GM12892 (cell line): ENCODE measurements around the gene SLC27A5.
A peak's percentile ranks its signal among the peaks of the same experiment; 100 is the strongest.
"Not testable (repeated sequence)": the region's sequence is repeated elsewhere in the genome, so short reads cannot be mapped to it uniquely, and the experiment has no call there.

Experiments used
- DNase-seq: peaks from one replicate; pipeline ENCODE4 v3.0.0; 2011; ENCODE audit not compliant: insufficient read length
- FAIRE-seq: peaks from 2 replicates; lab custom pipeline; 2011; peaks lifted over from hg19 to GRCh38; lab: Jason Lieb, UNC
- POLR2A ChIP-seq: IDR thresholded peaks from 2 replicates; pipeline ENCODE4 v1.6.1; 2011; ENCODE audit warnings: low read depth, low read length, control low read depth
- POLR2AphosphoS5 ChIP-seq: IDR thresholded peaks from 2 replicates; pipeline ENCODE4 v1.6.1; 2011; ENCODE audit warnings: low read depth, low read length, control low read depth
- TAF1 ChIP-seq: IDR thresholded peaks from 2 replicates; pipeline ENCODE4 v1.6.1; 2011; ENCODE audit warnings: low read depth, mild to moderate bottlenecking, control low read depth, low read length, borderline replicate concordance

The SLC27A5 gene

DNA sequence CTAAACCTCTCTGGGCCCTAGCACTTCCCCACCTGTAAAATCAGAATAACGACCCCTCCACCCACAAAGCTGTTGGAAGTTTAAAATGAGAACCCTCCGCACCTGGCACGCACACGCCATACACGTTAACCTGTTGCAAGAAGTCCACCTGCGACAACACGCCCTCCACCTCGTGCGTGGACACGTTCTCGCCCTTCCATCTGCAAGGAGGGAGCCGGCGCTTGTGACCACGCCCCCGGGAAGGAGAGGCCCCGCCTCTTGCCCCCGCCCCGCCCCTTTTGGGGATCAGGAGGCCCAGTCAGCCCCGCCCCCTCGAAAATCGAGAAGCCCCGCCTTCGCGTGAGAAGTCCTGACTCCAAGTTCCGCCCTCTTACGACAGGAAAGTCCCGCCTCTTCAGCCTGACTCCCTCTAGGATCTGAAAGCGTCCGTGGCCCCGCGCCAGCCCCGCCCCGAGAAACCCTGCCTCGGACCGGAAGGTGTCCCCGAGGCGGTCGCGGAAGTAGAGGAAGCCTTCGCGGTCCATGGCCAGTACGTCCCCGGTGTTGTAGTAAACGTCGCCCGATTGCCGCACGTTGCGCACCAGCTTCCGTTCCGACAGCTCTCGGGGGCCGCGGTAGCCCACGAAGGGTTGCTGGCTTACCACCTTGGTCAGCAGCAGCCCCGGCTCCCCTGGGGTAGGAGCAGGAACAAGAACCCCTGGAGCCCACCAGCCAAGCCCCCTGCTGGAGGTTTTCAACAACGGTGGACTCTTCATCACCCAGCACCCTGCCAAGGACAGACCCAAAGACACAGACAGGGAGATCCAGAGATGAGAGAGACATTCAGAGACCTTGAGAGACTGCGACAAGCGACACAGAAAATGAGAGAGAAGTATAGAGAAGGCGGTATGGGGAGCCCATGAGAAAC, 12.5 kb downstream of the SLC27A5 start:
- DNase-seq (peak; percentile 96), FAIRE-seq (peak; percentile 97)
- TF ChIP-seq POLR2A (peak; percentile 71; the same call in 1 of the 2 replicates), TAF1 (peak; percentile 74; the same call in 1 of the 2 replicates), POLR2AphosphoS5 (peak; percentile 58)

DNA sequence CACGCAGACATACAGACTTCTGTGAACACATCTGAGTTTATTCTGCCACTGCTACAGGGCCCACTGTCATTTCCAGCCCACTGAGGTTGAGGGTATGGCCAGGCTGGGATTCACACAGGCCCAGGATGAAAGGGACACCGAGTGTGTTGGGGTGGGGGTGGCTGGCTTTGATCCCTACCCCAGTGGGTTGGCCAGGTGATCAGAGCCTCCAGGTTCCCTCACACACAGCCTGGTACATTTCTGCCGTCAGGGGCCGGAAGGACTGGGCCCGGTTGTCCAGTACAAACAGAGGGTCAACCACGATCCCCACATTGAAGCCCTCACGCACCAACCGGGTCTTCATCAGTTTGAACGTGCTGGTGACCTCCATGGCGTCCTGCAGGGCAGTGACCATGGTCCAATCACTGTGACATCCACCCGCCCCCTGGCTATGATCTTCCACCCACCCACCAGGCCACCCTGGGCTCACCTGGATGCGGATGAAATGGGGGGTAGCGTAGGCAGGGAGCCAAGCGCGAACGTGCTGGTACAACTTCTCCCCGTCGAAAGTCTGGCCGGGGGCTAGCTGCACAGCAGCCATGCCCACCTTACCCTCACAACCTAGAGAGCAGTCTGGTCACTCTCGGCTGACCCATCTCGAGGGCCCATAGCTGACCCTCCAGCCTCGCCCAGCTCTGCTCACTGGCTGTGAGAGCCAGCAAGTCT, 13.3 kb downstream of the SLC27A5 start:
- no peak for FAIRE-seq
- TF ChIP-seq TAF1 (no peak), POLR2A (no peak), POLR2AphosphoS5 (no peak)
- no peak for DNase-seq

DNA sequence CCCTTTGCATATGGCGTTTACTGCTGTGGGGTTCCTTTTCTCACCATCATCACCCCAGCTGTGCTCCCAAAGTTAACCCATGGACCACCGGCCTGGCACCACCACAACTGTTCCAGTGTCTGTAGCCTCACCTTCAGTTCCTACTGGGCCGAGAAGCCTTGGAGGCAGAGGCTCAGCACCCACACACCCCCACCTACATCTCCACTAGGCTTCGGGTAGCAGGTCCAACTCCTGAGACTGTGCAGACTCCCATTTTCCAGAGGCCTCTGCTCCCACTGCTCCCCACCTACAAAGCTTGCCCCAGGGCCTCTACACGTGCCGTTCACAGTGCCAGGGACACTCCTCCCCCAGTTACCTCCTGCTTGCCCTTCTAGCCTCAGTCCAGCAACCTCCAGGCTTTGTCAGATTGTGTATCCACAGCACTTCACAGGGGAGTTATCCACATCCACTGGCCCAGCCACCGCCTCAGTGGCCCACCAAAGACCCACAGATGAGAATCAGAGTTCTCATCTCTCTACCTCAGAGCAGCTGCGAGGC, 14.1 kb downstream of the SLC27A5 start:
- TF ChIP-seq POLR2AphosphoS5, result no peak
- no peak for TF ChIP-seq POLR2A
- no peak for TF ChIP-seq TAF1
- DNase-seq (no peak), FAIRE-seq (no peak)

DNA sequence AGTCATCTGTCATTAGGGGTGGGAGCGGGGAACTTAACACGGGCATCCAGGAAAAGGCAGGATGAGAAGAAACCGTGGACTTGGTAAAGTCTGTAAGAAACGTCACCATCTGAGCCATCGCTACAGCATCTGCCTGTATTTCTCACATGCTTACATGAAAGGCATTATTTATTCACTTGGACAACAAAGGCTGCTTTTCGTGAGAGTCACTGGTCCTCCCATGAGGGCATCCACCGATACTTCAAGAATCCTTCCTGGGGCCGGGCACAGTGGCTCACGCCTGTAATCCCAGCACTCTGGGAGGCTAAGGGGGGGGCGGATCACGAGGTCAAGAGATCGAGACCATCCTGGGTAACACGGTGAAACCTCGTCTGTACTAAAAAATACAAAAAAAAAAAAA, 19.5 kb downstream of the SLC27A5 start:
- TF ChIP-seq TAF1, result no peak
- TF ChIP-seq POLR2A, result no peak
- no peak for TF ChIP-seq POLR2AphosphoS5
- FAIRE-seq (no peak), DNase-seq (no peak)

DNA sequence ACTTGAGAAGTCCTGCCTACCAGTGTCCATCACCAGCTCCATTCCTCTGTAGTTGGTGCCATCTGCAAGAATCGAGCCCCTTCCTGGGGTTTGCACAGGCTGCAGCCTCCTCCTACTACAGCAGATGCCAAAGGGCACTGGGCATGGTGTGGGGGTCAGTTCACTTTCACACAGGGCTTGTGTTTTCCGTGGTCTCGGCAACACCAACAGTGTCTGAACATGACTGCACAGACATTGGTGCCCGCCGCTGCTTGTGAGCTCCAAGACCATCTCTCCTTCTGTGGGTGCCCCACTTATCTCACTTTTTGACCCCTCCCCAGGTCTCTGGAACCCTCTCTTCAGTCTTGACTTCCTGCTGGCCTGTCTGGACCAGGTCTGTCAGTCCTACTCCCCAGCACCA, 20.4 kb downstream of the SLC27A5 start:
- TF ChIP-seq POLR2AphosphoS5, result no peak
- no peak for TF ChIP-seq POLR2A
- TF ChIP-seq TAF1, result no peak
- DNase-seq, result no peak
- FAIRE-seq, result no peak

DNA sequence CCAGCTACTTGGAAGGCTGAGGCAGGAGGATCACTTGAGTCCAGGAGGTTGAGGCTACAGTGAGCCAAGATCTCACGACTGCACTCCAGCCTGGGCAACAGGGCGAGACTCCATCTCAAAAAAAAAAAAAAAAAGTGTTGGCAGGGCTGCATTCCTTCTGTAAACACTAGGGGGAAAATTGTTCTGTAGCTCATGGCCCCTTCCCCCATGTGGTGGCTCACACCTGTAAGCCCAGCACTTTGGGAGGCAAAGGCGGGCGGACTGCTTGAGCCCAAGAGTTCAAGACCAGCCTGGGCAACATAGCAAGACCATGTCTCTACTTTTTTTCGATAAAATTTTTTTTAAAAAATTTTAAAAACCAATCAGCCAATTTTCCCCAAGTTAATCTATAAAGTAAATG, 27.4 kb downstream of the SLC27A5 start:
- not testable (repeated sequence) for DNase-seq, FAIRE-seq

DNA sequence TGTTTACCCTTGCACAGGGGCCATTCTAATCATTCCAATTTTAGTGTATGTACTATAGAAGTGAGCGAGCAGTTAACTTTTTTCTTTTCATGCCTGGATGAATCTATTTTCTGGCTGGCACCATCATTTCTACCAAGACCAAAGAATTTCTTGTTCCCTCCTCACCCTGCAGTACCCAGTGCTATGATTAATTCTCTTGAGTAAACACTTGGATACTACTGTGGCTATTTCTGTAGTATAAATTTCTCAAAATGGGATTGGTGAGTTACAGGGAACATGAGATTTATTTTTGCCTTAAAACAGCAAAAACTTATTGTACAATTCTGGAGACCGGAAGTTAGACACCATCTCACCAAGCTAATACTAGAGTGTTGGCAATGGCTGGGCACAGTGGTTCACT, 28.0 kb downstream of the SLC27A5 start:
- FAIRE-seq, result no peak
- TF ChIP-seq POLR2A (no peak), TAF1 (no peak), POLR2AphosphoS5 (no peak)
- DNase-seq, result no peak

DNA sequence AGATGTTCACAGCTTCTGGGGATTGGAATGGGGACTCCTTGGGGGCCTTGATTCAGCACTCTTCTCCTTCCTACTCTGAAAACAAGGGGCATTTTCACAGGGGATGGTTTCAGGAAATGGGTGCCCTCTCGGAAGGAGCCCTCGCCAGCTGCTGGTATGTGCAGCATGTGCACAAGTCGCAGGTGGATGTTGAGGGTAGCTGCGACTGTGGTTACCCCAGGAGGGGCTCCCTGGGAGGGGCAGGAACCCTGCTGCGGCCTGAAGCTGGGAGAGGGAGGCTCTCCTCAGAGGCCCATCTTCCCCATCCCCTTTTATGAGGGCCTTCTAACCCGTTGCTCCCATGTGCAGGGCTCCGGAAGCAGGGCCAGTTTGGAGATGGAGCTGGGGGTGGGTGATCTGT, 29.4 kb downstream of the SLC27A5 start:
- no peak for FAIRE-seq
- no peak for DNase-seq
- no peak for TF ChIP-seq POLR2AphosphoS5
- TF ChIP-seq POLR2A, result no peak
- no peak for TF ChIP-seq TAF1

DNA sequence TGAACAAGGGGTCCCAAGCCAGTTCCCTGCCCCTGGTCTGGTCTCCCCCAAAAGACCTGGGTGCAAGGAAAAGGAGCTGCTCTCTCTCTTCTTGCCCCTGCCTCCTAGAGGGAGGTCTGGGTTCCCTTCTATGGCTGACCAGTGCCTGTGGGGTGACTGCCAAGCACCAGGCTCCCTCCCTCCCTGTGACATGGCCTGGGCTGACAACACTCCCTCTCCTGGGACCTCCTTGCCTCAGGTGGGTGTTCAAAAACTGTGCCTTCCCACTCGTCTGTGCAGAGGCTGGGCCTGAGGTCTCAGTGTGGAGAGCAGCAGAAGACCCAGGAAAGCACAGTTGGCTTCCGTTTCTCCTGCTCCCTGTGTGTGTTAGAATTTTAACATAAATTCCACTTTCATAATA, 31.0 kb downstream of the SLC27A5 start:
- no peak for TF ChIP-seq TAF1
- TF ChIP-seq POLR2A, result no peak
- TF ChIP-seq POLR2AphosphoS5, result no peak
- DNase-seq, result no peak
- no peak for FAIRE-seq

DNA sequence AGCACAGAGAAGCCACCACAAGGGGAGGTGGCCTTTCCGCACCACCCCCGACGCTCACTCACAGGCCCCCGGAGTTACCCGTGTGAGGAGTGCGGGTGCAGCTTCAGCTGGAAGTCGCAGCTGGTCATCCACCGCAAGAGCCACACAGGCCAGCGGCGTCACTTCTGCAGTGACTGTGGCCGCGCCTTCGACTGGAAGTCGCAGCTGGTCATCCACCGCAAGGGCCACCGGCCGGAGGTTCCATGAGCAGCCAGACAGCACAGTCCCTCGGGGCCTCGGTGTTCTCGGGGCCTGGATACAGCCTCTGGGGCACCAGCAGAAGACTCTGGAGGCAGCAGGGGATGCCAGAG, 31.3 kb downstream of the SLC27A5 start:
- no peak for DNase-seq
- TF ChIP-seq POLR2A, result no peak
- no peak for TF ChIP-seq TAF1
- no peak for TF ChIP-seq POLR2AphosphoS5
- no peak for FAIRE-seq

DNA sequence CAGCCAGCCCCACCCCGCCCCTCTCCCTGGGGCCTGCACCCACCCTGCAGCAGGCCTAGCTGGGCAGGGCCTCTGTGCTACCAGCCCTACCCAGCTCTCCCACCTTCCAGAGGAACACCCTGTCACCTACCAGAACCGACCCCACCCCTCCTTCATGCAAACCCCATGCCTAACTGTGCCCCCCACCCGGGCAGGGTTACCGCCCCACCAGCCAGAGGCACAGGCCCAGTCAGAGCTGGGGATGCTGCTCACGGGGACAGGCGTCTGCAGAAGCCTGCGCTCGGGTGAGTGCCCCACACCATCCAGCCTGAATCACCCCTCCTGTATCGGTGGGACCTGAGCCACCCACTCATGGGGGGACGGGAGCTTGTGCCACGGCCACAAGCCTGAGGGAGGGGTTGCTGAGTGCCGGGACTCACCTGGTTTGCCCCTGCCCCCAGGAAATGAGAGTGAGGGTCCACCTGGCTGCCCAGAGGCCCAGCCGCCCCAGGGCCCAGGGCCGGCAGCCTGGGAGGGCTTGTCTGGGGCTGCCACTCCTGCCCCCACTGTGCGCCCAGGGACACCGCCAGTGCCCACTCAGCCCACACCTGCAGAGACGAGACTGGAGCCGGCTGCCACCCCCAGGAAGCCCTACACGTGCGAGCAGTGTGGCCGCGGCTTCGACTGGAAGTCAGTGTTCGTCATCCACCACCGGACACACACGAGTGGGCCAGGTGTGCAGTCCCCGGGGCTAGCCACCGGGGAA, 31.9 kb downstream of the SLC27A5 start:
- no peak for FAIRE-seq
- TF ChIP-seq POLR2A (no peak), POLR2AphosphoS5 (no peak), TAF1 (no peak)
- no peak for DNase-seq
